ENCODE results near the gene CRTAC1. TPM values are rescaled to one million over a fixed set of nuclear protein-coding genes. Genes with fewer than 3 reads are reported as not detected.

The CRTAC1 gene
- total RNA-seq, 1 donor from 2014 or later = 2.2 TPM

GRCh38 chr10:97924678-97925077 lies 105.7 kb downstream of the CRTAC1 start:
- no peak for DNase-seq (ENCODE audit: low spot score)

DNA sequence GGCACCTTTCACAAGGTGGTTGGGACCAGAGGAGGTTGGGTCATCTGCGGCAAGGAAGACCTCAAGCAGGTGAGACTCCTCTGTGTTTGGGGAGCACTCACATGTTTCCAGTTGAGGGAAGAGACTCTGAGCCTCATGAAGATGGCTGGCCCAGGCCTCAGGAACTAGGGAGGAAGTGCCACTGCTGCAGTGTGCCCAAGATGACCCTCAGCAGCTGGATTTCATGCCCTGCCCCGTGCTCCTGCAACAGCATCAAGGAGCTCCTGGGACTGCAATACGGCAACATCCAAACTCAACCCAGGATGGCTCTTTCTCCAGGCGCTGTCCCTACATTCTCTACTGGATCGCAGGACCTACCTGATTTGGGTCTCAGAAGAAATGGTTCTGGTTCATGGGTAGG lies 106.9 kb downstream of the CRTAC1 start:
- DNase-seq (ENCODE audit: low spot score) = no peak

DNA sequence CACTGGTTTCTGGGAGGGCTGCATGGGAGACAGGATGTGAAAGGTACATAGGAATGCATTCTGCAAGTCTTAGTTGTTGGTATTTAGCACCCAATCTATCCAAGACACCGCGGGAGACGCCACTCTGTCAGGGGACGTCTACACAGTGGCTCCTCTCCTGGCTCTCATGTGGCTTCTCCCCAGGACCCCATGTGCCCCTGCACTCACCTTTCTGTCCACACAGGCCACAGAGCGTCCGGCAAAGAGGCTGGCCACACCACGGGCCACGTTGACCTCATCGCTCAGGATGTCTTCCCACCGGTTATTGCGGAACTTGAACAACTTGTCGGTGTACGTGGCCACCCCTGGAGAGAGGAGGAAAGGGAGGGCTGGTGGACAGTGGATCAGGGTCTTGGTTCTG lies 107.4 kb downstream of the CRTAC1 start:
- DNase-seq (ENCODE audit: low spot score) = no peak

GRCh38 chr10:97922022-97922758 lies 108.2 kb downstream of the CRTAC1 start:
- DNase-seq (ENCODE audit: low spot score) = no peak

DNA sequence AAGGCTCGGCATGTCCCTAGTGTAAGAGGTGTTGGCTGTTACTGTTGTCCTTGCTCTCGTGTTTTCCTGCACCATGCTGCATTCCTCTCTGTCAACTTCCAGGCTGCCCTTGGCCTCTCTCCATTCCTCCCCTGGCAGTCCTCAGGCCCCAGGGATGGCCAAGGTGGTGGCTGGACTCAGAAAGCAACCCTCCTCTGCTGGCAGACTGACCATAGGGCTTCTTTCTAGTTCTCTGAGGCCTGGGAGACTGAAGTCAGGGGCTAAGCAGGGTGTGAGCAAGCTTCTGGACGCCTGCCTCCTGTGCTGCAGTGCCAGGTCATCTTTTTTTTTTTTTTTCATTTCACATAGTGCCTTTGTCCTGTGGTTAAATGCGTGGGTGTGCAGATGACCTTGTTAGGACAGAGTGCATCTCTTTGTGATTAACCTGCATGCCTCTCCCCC lies 108.8 kb downstream of the CRTAC1 start:
- no peak for DNase-seq (ENCODE audit: low spot score)

DNA sequence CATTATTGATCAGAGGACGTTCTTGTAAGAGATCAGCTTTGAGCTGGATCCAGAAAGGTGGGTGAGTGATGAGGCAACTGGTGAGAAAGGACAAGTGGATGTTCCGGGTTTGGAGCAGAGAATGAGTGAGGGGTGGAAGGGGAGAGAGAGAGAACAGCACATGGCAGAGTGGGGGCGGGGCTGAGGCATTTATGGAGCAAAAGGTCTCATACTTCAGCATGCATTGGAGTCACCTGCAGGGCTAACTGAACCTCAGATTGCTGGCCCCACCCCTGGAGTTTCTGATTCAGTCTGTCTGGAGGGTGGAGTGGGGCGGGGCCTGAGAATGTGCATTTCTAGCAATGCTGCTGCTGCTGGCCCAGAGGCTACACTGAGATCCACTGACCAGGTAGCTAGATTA lies 109.6 kb downstream of the CRTAC1 start:
- no peak for DNase-seq (ENCODE audit: low spot score)

DNA sequence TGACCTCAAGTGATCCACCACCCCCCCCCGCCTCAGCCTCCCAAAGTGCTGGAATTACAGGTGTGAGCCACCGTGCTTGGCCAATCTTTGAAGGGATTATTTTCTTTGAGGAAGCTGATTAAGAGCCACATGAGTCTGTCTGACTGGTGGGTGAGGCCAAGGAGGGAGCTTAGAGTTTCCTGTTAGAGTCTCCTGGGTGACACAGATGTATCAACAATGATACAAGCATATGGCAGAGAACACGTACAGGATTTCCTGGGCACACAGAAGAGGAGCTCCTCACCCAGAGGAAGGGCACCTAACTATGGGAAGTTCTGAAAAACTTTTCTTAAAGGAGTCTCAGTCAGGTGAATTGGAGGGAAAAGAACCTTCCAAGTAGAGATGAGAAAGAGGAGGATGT lies 111.4 kb downstream of the CRTAC1 start:
- DNase-seq (ENCODE audit: low spot score) = no peak

GRCh38 chr10:97916586-97916985 lies 113.8 kb downstream of the CRTAC1 start:
- DNase-seq (ENCODE audit: low spot score) = no peak

- DNase-seq (ENCODE audit: low spot score) = no peak
Observed at GRCh38 chr10:97915346-97916131, 114.9 kb downstream of the CRTAC1 start.

DNA sequence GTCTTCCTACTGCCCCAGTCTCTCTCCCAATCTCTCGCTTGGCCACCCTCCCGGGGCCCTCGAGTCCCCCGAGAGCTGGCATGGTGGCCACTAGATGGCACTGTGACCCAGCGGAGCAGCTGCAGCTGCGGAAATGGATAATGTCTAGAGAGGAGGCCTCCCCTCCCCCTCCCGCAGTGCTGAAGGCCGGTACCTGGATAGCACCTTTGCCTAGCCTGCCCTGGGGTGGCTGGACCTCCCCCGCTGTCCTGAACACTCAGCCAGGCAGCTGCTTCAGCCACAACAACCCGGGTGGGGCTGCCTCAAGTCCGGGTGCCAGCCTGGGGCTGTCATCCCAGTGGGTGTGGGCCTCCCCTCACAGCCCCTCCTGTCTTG lies 115.6 kb downstream of the CRTAC1 start:
- peak; percentile 26 for DNase-seq (ENCODE audit: low spot score)

DNA sequence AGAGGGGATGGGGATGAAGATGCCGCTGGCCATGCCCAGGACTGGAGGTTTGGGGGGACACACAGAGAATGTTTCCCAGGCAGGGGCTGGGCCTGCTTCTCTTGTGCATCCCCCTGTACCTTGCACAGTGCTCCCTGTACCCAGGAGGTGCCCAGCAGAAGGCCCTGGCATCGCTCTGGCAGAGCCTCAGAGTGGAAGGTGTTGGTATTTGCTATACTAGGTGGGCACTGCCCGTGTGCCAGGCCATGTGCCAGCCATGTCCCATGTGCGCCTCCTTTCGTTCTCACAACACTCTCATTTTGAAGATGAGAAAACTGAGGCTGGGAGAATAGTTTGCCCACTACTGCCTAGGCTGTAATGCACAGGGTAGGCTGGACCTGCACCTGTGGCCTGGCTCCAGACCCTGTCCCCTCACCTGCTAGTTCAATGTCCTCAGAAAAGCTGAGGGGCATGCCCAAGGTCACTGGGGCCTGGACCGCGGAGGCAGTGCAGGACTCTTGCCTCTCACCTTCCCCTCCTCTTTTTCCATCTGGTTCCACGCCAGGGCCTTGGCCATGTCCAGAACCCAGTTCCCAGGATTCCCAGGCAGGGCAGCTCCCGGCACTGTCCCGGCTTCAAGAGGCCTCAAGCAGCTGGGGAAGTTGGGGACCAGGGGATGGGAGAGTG lies 116.1 kb downstream of the CRTAC1 start:
- no peak for DNase-seq (ENCODE audit: low spot score)

DNA sequence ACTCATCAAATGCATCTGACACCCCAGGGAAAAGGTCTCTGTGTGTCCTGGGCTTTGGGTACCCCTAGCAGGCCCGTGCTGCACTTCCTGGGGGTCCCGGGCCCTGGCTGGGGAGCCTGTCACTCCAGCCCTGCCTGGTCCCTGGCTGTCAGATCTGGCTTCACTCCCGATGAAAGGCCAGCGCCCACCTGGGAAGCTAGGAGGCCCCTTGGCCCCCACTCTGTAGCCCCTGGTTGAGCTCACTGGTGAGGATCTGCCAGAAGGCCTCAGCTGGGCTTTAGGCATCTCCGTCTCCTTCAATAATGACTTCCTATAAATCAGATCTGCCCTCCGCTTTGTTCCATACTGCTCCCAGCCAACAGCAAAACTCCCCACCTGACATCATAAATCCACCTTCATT lies 116.8 kb downstream of the CRTAC1 start:
- DNase-seq (ENCODE audit: low spot score) = no peak

- peak; percentile 52 for DNase-seq (ENCODE audit: low spot score)
Observed at GRCh38 chr10:97913193-97913592, 117.2 kb downstream of the CRTAC1 start.

- DNase-seq (ENCODE audit: low spot score) = no peak
Observed at GRCh38 chr10:97911217-97911616, 119.2 kb downstream of the CRTAC1 start.

DNA sequence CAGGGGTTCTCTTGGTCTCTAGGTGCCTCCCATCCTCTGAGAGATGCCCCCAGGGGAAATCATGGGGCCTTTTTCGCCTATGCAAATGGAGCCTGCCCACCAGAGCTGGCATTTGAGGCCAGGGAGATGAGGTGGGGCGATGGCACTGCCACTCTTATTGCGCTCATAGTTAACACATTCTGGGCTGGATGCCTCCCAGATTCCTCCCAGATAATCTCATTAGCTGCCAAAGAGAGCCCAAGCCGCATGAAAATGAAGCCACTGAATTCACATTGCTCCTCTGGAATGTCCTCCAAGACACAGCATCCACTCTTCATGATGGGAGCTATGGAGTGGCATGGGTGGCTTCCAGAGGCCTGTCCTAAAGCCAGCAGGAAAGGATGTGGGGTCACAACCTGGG lies 119.8 kb downstream of the CRTAC1 start:
- no peak for DNase-seq (ENCODE audit: low spot score)

- DNase-seq (ENCODE audit: low spot score) = no peak
Observed at GRCh38 chr10:97907830-97908229, 122.6 kb downstream of the CRTAC1 start.

DNA sequence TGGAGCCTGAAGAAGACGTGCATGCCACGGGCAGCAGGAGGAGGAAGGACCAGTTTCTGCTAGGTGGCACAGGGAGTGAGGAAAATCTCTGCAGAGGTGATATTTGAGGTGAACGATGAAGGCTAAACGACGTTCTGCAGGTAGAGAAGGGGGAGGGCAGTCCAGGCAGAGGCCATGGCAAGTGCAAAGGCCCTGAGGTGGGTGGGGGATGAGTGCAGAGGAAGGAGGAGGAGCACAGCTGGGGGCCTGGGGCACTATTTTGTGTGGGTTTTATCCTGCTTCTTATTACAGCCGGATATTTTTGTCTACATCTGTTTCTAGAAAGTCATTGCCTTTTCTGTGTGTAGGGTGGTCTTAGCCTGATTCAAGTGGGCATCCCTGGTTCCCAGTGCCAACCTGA lies 123.2 kb downstream of the CRTAC1 start:
- no peak for DNase-seq (ENCODE audit: low spot score)

DNA sequence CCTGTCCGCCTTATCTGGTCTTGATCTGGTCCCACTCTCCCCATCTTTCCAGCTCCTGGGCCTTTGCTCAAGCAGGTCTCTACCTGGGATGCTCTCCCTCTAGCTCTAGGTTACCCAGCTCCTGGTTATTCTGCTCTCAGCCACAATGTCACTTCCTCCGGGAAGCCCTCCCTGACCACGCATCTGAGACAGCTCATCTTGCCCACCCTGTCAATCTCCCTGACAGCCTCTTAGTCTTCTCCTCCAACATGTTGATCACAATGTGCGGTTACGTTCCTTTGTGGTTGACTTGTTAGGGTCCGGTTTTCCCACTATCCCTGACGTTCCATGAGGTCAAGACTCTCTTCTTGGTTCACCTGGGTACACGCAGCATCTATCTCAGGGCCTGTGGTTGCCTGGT lies 125.1 kb downstream of the CRTAC1 start:
- DNase-seq (ENCODE audit: low spot score) = no peak

- no peak for DNase-seq (ENCODE audit: low spot score)
Observed at GRCh38 chr10:97904576-97904975, 125.8 kb downstream of the CRTAC1 start.

GRCh38 chr10:97904018-97904381 lies 126.4 kb downstream of the CRTAC1 start:
- DNase-seq (ENCODE audit: low spot score) = no peak

- no peak for DNase-seq (ENCODE audit: low spot score)
Observed at GRCh38 chr10:97903128-97904017, 127.0 kb downstream of the CRTAC1 start.

DNA sequence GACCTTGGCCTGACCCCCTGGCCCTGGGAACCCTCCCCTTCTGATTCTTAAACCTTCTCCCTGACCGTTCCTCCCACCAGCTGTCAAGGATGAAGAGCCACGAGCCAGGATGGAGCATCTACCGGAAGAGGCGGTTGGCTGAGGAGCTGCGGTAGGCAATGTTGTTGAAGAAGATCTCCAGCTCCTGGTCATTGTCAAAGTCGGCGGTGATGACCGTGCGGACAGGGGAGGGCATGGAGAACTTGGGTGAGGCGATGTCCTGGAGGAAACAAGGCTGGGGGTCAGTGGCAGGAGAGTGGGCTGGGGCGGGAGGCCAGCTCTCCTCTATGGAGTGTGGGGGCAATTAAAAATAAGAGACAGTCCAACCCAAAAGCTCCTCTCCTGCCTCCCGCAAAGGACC lies 129.0 kb downstream of the CRTAC1 start:
- no peak for DNase-seq (ENCODE audit: low spot score)

Data from umbilical cord (tissue), 2 donors.